HepG2 (cell line): ENCODE measurements around the gene ZBTB34. TPM values are rescaled to one million over a fixed set of nuclear protein-coding genes. Genes with fewer than 3 reads are reported as not detected.

Experiments
- ARID5B ChIP-seq: IDR thresholded peaks from 2 replicates; pipeline ENCODE4 v1.4.0; 2020; ENCODE audit warnings: mild to moderate bottlenecking, missing genetic modification reagents
- CEBPG ChIP-seq: IDR thresholded peaks from 2 replicates; pipeline ENCODE4 v1.6.1; 2016
- CHD4 ChIP-seq: fragments of 200-600 bp; sonication (generic); IDR thresholded peaks from 2 replicates; pipeline ENCODE4 v1.7.0; 2017; ENCODE audit warnings: mild to moderate bottlenecking, low read length, borderline replicate concordance
- FOSL2 ChIP-seq: sonication (generic); formaldehyde crosslinking; IDR thresholded peaks from 2 replicates; pipeline ENCODE4 v1.4.0; 2020; ENCODE audit warnings: missing genetic modification reagents
- HDAC1 ChIP-seq: sonication (generic); formaldehyde crosslinking; IDR thresholded peaks from 2 replicates; pipeline ENCODE4 v1.5.1; 2020; ENCODE audit warnings: mild to moderate bottlenecking, missing genetic modification reagents
- HDAC2 ChIP-seq: sonication (generic); formaldehyde crosslinking; IDR thresholded peaks from 2 replicates; pipeline ENCODE4 v1.4.0; 2020; ENCODE audit warnings: missing genetic modification reagents
- PAXIP1 ChIP-seq: sonication (generic); formaldehyde crosslinking; conservative IDR thresholded peaks from 2 replicates; pipeline ENCODE4 v1.4.0; 2020; ENCODE audit warnings: mild to moderate bottlenecking, missing genetic modification reagents, moderate library complexity
- POGZ ChIP-seq: sonication (generic); formaldehyde crosslinking; IDR thresholded peaks from 2 replicates; pipeline ENCODE4 v1.4.0; 2020; ENCODE audit warnings: mild to moderate bottlenecking, missing genetic modification reagents
- RXRB ChIP-seq: IDR thresholded peaks from 2 replicates; pipeline ENCODE4 v1.6.1; 2016; ENCODE audit warnings: borderline replicate concordance, missing genetic modification reagents, missing compliant biosample characterization
- SAP130 ChIP-seq: IDR thresholded peaks from 2 replicates; pipeline ENCODE4 v1.6.1; 2016; ENCODE audit warnings: low read depth
- SOX13 ChIP-seq, 3 experiments: fragments of 450-650 bp in 1 of 3; sonication (generic) in 1 of 3; formaldehyde crosslinking in 1 of 3; IDR thresholded peaks in 2 of 3; conservative IDR thresholded peaks in 1 of 3; 2 replicates each; pipeline versions ENCODE4 v1.5.0 to v1.6.1; 2016 to 2020; ENCODE audit warnings: antibody characterized with exemption in 1 of 3, mild to moderate bottlenecking in 1 of 3, missing compliant biosample characterization in 1 of 3, missing genetic modification reagents in 1 of 3, moderate library complexity in 1 of 3
- TCF7 ChIP-seq: sonication (generic); IDR thresholded peaks from 2 replicates; pipeline ENCODE4 v1.6.1; 2016; ENCODE audit warnings: antibody characterized with exemption, low read depth
- THRA ChIP-seq: sonication (generic); formaldehyde crosslinking; IDR thresholded peaks from 2 replicates; pipeline ENCODE4 v1.4.0; 2020; ENCODE audit warnings: missing genetic modification reagents, borderline replicate concordance
- ZMYM3 ChIP-seq: sonication (generic); formaldehyde crosslinking; IDR thresholded peaks from 2 replicates; pipeline ENCODE4 v1.5.1; 2020; ENCODE audit warnings: mild to moderate bottlenecking, missing genetic modification reagents
- ZNF121 ChIP-seq: sonication (generic); formaldehyde crosslinking; IDR thresholded peaks from 2 replicates; pipeline ENCODE4 v1.5.0; 2020; ENCODE audit warnings: mild to moderate bottlenecking, missing genetic modification reagents
- polyA plus RNA-seq, 8 experiments: library from polyadenylated mRNA; depleted of rRNA in 3 of 8; stranded (reverse) in 7 of 8; unstranded in 1 of 8; fragments of >200 nt; fragmentation: Illumina TruSeq in 4 of 8; extraction: Trizol in 4 of 8; gene quantifications; 2 replicates each; pipeline versions ENCODE4 v1.2.1 to v1.2.3, GENCODE V29; 2011 to 2016; ENCODE audit warnings: low read depth in 4 of 8, missing spikeins in 1 of 8, mixed read lengths in 1 of 8; ENCODE audit not compliant: insufficient read depth in 1 of 8
- total RNA-seq, 5 experiments: library from RNA; depleted of rRNA; stranded (reverse); fragments of >200 nt; fragmentation: Illumina TruSeq; extraction: Trizol; gene quantifications; 2 replicates each; pipeline ENCODE4 v1.2.3, GENCODE V29; 2016; ENCODE audit warnings: low read depth in 1 of 5
- TF ChIP-seq, protein P1 (sequence below), 2 experiments: sonication (generic) in 1 of 2; formaldehyde crosslinking in 1 of 2; IDR thresholded peaks; 2 replicates each; pipeline versions ENCODE4 v1.4.0 to v1.6.1; 2016 to 2020; ENCODE audit warnings: borderline replicate concordance in 1 of 2, low read depth in 1 of 2, mild to moderate bottlenecking in 1 of 2, missing genetic modification reagents in 1 of 2

ZBTB34 gene
- total and polyA plus RNA-seq, 2 of the 13 experiments (the other 11 are each of a cell fraction or from before 2014, with no cell fraction given): 5.9 to 8.7 TPM

GRCh38 chr9:126824052-126824451 is 36.4 kb upstream of the ZBTB34 start (continued):
- peak; percentile 97 for TF ChIP-seq ZNF121
- TF ChIP-seq TCF7: peak; percentile 52; the same call in 1 of the 2 replicates
- TF ChIP-seq POGZ (CRISPR knock-in tag): peak; percentile 52; the same call in 1 of the 2 replicates
- peak; percentile 40 for TF ChIP-seq FOSL2
- TF ChIP-seq SAP130 (CRISPR knock-in tag): peak; percentile 56
- TF ChIP-seq CEBPG (CRISPR knock-in tag): peak; percentile 27; the same call in 1 of the 2 replicates
- peak; percentile 36; the same call in 1 of the 2 replicates for TF ChIP-seq SOX13 (IDR thresholded peaks at IDR 0.05)
- peak in 1 of 2 experiments; percentile 92; a peak in 2 of 4 replicates for TF ChIP-seq SOX13 (CRISPR knock-in tag; conservative IDR thresholded peaks at IDR 0.05 in 1 of 2, IDR thresholded peaks at IDR 0.05 in 1 of 2)
- peak; percentile 51 for TF ChIP-seq PAXIP1 (CRISPR knock-in tag)
- TF ChIP-seq HDAC1 (CRISPR knock-in tag): peak; percentile 33; the same call in 1 of the 2 replicates
- TF ChIP-seq, protein P1, sequence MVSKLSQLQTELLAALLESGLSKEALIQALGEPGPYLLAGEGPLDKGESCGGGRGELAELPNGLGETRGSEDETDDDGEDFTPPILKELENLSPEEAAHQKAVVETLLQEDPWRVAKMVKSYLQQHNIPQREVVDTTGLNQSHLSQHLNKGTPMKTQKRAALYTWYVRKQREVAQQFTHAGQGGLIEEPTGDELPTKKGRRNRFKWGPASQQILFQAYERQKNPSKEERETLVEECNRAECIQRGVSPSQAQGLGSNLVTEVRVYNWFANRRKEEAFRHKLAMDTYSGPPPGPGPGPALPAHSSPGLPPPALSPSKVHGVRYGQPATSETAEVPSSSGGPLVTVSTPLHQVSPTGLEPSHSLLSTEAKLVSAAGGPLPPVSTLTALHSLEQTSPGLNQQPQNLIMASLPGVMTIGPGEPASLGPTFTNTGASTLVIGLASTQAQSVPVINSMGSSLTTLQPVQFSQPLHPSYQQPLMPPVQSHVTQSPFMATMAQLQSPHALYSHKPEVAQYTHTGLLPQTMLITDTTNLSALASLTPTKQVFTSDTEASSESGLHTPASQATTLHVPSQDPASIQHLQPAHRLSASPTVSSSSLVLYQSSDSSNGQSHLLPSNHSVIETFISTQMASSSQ (IDR thresholded peaks at IDR 0.05; ENCODE audit: low read depth): peak; percentile 65
- TF ChIP-seq, protein P1 (CRISPR knock-in tag; IDR thresholded peaks at IDR 0.05; ENCODE audit: borderline replicate concordance): peak; percentile 62; the same call in 1 of the 2 replicates
- TF ChIP-seq CHD4: 0 out of 2 replicates have a peak, but pooled peaks have one; percentile 32
- peak; percentile 48 for TF ChIP-seq HDAC2 (CRISPR knock-in tag)
- TF ChIP-seq RXRB (CRISPR knock-in tag): peak; percentile 41; the same call in 1 of the 2 replicates
- TF ChIP-seq ARID5B (CRISPR knock-in tag): peak; percentile 57
- TF ChIP-seq ZMYM3 (CRISPR knock-in tag): peak; percentile 82
- 0 out of 2 replicates have a peak, but pooled peaks have one; percentile 24 for TF ChIP-seq THRA (CRISPR knock-in tag)
